ENCODE measurements around the gene EIF2B4. TPM values are rescaled to one million over a fixed set of nuclear protein-coding genes. Genes with fewer than 3 reads are reported as not detected.
"Not testable (repeated sequence)": the region's sequence is repeated elsewhere in the genome, so short reads cannot be mapped to it uniquely, and the experiment has no call there.

Gene EIF2B4
- total RNA-seq, 1 donor from 2014 or later = 18.3 TPM

DNA sequence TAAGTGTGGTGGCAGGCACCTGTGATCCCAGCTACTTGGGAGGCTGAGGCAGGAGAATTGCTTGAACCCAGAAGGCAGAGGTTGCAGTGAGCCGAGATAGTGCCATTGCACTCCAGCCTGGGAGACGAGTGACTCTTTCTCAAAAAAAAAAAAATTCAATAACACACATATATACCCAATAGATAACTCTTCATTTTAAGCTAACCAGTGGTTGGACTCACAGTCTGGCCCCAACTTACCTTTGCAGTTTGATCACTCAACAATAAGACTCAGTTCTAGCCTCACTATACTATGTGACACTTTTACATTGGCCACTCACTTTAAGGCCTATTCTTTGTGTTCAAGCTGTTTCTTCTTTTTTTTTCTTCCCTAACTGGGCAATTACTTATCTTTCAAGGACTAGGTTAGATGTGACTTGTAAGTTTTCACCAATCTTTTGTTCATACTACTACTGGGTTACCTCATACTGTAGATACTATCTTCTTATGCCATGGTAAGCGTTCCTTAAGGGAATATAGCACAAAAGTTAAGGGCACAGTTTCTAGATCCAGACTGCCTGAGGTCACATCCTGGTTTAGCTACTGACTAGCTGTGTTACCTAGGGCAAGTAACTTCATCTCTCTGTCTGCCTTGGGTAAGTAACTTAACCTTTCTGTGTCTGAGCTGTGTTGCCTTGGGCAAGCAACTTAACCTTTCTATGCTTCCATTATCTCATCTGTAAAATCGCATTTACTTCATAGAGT is 7.3 kb downstream of the EIF2B4 start:
- Histone ChIP-seq H3K4me1 (ENCODE audit: control insufficient read depth in 3 of 3, insufficient read depth in 3 of 3, low read length in 3 of 3) (peaks cover 4 to 7% (median 5%) of the 10 kb centered on the region in 3 donors), H3K9me3 (ENCODE audit: control insufficient read depth in 3 of 3, low read length in 3 of 3) (no peaks in the 10 kb centered on the region), H3K4me3 (ENCODE audit: low read length in 3 of 3) (no peak overlapping the region), H3K9ac (ENCODE audit: low read depth in 1 of 3, low read length in 3 of 3) (no peak overlapping the region), H3K27ac (ENCODE audit: low read depth, low read length) (no peak overlapping the region), H3K36me3 (ENCODE audit: control insufficient read depth in 3 of 3, insufficient read depth in 3 of 3, low read length in 3 of 3) (peaks cover 34 to 37% (median 36%) of the 10 kb centered on the region in 3 donors), H3K27me3 (ENCODE audit: control insufficient read depth in 3 of 3, insufficient read depth in 3 of 3, low read length in 3 of 3) (no peaks in the 10 kb centered on the region)

DNA sequence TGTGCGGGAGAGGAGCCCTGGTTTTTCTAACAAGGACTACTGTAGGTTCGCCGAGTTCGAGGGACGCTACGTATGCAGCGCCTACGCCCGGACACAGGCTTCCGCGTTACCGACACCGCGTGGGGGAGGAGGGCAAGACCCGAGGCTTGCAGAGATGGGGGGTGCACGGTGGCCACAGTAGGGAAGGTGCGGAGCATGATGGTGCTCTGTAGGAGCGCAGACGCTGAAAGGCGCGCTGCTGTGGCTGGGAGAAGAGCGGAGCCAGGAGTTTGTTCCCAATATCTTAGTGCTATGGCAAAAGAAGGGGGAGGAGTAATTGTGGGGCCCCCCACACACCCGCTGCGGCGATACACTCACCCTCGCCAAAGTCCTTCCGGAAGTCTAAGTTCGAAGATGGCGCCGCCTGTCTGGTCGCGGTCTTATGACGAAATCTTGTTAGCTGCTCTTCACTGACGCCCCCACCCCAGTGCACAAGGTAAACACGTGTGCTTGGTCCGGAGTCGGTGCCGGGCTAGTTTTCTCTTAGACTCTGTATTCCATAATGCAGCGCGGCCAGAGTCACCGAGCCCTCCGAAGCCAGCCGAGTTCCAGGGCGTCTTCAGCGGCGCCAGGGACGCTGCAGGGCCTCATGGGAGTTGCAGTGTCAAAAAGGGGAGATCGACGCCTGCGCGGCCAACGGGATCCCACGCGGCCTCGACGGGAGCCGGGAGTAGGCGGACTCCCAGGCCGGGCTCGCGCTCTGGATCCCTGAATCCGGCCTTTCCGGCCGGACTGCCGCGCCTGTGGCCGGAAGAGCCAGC is 13.6 kb downstream of the EIF2B4 start, which contains the start of gene GTF3C2:
Gene GTF3C2 (minus strand): TSS at position 383 of the 800 bp plus-strand sequence. CDS start 13,210 bp downstream, outside the sequence.
- H3K27me3 ChIP-seq (ENCODE audit: control insufficient read depth in 3 of 3, insufficient read depth in 3 of 3, low read length in 3 of 3) = no peaks in the 10 kb centered on the region
- peaks cover 27 to 43% (median 30%) of the 10 kb centered on the region in 3 donors for H3K4me1 ChIP-seq (ENCODE audit: control insufficient read depth in 3 of 3, insufficient read depth in 3 of 3, low read length in 3 of 3)
- H3K9ac ChIP-seq (ENCODE audit: low read depth in 1 of 3, low read length in 3 of 3) = peak within 1 kb of the TSS; percentile 91 to 97 (median 96)
- no peaks in the 10 kb centered on the region for H3K9me3 ChIP-seq (ENCODE audit: control insufficient read depth in 3 of 3, low read length in 3 of 3)
- peak within 1 kb of the TSS; percentile 83 for H3K27ac ChIP-seq (ENCODE audit: low read depth, low read length)
- no peaks in the 10 kb centered on the region for H3K36me3 ChIP-seq (ENCODE audit: control insufficient read depth in 3 of 3, insufficient read depth in 3 of 3, low read length in 3 of 3)
- H3K4me3 ChIP-seq (ENCODE audit: low read length in 3 of 3) = peak within 1 kb of the TSS; percentile 91 to 99 (median 99)

DNA sequence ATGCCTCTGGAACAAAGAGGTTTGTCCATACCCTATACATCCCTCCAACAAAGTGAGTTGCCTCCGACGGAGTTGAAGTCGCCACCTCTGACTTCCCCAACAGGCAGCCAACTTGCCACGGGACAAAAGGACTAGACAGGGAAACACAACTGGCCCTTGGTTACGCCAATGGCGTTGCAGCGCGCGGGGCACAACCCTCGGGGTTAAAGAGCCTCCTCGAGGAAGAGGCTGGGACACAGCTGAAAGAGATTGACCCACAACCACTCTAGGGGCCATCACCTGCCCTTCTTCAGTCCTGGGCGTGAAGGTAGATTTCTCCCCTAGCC is 14.1 kb downstream of the EIF2B4 start:
- Histone ChIP-seq H3K27ac (ENCODE audit: low read depth, low read length) (peak overlapping the region; percentile 83), H3K9ac (ENCODE audit: low read depth in 1 of 3, low read length in 3 of 3) (peak overlapping the region; percentile 91 to 97 (median 96)), H3K4me1 (ENCODE audit: control insufficient read depth in 3 of 3, insufficient read depth in 3 of 3, low read length in 3 of 3) (peaks cover 27 to 43% (median 30%) of the 10 kb centered on the region in 3 donors), H3K27me3 (ENCODE audit: control insufficient read depth in 3 of 3, insufficient read depth in 3 of 3, low read length in 3 of 3) (no peaks in the 10 kb centered on the region), H3K9me3 (ENCODE audit: control insufficient read depth in 3 of 3, low read length in 3 of 3) (no peaks in the 10 kb centered on the region), H3K4me3 (ENCODE audit: low read length in 3 of 3) (peak overlapping the region; percentile 91 to 99 (median 99)), H3K36me3 (ENCODE audit: control insufficient read depth in 3 of 3, insufficient read depth in 3 of 3, low read length in 3 of 3) (no peaks in the 10 kb centered on the region)

DNA sequence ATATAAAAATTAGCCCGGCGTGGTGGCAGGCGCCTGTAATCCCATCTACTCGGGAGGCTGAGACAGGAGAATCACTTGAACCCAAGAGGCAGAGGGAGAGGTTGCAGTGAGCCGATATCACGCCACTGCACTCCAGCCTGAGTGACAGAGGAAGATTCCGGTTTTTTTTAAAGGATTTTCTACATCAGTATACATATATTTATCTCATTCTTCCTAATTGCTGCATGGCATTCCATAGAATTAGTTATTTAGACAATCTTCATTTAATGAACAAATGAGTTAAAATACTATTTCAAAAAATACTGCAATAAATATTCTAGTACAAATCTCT is 15.6 kb downstream of the EIF2B4 start:
- Histone ChIP-seq H3K9ac (ENCODE audit: low read depth in 1 of 3, low read length in 3 of 3) (no peak overlapping the region), H3K4me3 (ENCODE audit: low read length in 3 of 3) (no peak overlapping the region), H3K9me3 (ENCODE audit: control insufficient read depth in 3 of 3, low read length in 3 of 3) (no peaks in the 10 kb centered on the region), H3K4me1 (ENCODE audit: control insufficient read depth in 3 of 3, insufficient read depth in 3 of 3, low read length in 3 of 3) (peaks cover 27 to 43% (median 30%) of the 10 kb centered on the region in 3 donors), H3K36me3 (ENCODE audit: control insufficient read depth in 3 of 3, insufficient read depth in 3 of 3, low read length in 3 of 3) (no peaks in the 10 kb centered on the region), H3K27me3 (ENCODE audit: control insufficient read depth in 3 of 3, insufficient read depth in 3 of 3, low read length in 3 of 3) (no peaks in the 10 kb centered on the region), H3K27ac (ENCODE audit: low read depth, low read length) (no peak overlapping the region)

DNA sequence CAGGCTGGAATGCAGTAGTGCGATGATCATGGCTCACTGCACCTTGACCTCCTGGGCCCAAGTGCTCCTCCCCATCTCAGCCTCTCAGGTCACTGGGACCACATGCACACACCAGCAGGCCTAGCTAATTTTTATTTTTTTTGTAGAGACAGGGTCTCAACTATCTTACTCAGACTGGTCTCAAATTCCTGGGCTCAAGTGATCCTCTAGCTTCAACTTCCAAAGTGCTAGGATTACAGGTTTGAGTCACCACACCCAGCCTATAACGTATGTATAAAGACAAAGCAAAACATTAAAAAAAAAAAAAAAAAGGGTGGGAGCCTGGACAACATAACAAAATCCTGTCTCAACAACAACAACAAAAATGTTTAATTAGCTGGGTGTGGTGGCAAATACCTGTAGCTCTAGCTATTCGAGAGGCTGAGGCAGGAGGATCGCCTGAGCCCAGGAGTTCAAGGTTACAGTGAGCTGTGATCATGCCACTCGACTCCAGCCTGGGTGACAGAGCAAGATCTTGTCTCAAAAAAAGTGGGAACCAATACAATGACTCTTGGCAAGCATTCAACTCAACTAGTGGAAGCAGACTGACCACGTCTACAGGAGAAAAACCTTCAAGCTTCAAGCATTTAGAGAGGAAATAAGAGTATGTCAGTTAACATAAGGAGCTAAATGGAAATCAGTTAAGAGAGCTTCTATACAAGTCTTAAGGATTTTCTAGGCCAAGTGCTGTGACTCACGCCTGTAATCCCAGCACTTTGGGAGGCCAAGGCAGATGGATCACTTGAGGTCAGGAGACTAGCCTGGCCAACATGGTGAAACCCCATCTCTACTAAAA is 16.2 kb downstream of the EIF2B4 start:
- H3K4me3 ChIP-seq (ENCODE audit: low read length in 3 of 3) = no peak overlapping the region
- no peaks in the 10 kb centered on the region for H3K27me3 ChIP-seq (ENCODE audit: control insufficient read depth in 3 of 3, insufficient read depth in 3 of 3, low read length in 3 of 3)
- H3K4me1 ChIP-seq (ENCODE audit: control insufficient read depth in 3 of 3, insufficient read depth in 3 of 3, low read length in 3 of 3) = peaks cover 27 to 43% (median 30%) of the 10 kb centered on the region in 3 donors
- H3K27ac ChIP-seq (ENCODE audit: low read depth, low read length) = no peak overlapping the region
- H3K36me3 ChIP-seq (ENCODE audit: control insufficient read depth in 3 of 3, insufficient read depth in 3 of 3, low read length in 3 of 3) = no peaks in the 10 kb centered on the region
- peak overlapping the region in 1 of 3 donors; percentile 43 for H3K9ac ChIP-seq (ENCODE audit: low read depth in 1 of 3, low read length in 3 of 3)
- no peaks in the 10 kb centered on the region for H3K9me3 ChIP-seq (ENCODE audit: control insufficient read depth in 3 of 3, low read length in 3 of 3)

DNA sequence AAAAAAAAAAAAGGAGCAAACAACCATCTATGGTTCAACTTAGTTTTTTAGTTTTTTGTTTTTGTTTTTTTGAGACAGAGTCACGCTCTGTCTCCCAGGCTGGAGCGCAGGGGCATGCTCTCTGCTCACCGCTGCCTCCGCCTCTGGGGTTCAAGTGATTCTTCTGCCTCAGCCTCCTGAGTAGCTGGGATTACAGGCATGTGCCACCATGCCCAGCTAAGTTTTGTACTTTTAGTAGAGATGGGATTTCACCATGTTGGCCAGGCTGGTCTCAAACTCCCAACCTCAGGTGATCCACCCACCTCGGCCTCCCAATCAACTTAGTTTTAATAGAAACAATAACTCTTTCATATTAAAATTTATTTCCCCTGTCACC is 16.8 kb downstream of the EIF2B4 start:
- H3K27me3 ChIP-seq (ENCODE audit: control insufficient read depth in 3 of 3, insufficient read depth in 3 of 3, low read length in 3 of 3); H3K27ac ChIP-seq (ENCODE audit: low read depth, low read length); H3K9me3 ChIP-seq (ENCODE audit: control insufficient read depth in 3 of 3, low read length in 3 of 3); H3K4me3 ChIP-seq (ENCODE audit: low read length in 3 of 3); H3K36me3 ChIP-seq (ENCODE audit: control insufficient read depth in 3 of 3, insufficient read depth in 3 of 3, low read length in 3 of 3): not testable (repeated sequence)
- Histone ChIP-seq H3K4me1 (ENCODE audit: control insufficient read depth in 3 of 3, insufficient read depth in 3 of 3, low read length in 3 of 3) (peaks cover 26 to 42% (median 29%) of the 10 kb centered on the region in 3 donors), H3K9ac (ENCODE audit: low read depth in 1 of 3, low read length in 3 of 3) (peak overlapping the region in 1 of 3 donors; percentile 43)

DNA sequence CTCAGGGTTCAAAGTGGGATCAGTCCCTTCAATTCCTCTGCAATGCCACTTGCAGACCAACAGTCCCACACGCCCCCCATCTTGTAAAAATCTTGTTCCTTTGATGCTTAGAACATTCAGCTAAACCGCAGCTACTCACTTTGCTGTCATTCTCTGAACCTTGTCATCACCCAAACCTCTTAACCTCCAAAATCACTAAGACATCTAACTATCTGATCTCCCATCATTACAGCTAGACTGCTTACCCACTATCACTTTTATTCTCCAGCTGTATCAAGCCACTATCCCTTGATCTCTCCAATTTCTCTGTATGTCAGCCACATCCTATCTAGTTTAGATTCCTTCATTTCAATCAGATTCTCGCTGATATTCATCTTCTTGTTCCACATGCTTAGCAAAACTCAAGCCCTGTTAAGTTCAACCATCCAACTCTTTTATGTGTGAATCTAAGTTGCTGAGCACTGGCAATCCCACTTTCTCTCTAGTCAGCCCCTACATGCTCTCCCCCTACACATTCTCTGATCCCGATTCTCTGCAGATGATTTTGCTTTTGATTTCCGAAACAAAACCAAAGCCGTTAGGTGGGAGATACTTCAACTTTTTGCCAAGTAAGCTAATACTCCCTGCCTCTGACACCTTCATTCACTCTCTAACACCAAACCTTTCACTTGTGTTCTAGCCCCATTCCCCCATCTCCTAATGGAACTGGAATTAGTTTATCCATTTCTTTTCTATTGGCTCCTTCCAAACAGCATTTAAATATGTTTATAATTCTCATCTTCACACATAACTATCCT is 18.1 kb downstream of the EIF2B4 start:
- no peak overlapping the region for H3K9ac ChIP-seq (ENCODE audit: low read depth in 1 of 3, low read length in 3 of 3)

DNA sequence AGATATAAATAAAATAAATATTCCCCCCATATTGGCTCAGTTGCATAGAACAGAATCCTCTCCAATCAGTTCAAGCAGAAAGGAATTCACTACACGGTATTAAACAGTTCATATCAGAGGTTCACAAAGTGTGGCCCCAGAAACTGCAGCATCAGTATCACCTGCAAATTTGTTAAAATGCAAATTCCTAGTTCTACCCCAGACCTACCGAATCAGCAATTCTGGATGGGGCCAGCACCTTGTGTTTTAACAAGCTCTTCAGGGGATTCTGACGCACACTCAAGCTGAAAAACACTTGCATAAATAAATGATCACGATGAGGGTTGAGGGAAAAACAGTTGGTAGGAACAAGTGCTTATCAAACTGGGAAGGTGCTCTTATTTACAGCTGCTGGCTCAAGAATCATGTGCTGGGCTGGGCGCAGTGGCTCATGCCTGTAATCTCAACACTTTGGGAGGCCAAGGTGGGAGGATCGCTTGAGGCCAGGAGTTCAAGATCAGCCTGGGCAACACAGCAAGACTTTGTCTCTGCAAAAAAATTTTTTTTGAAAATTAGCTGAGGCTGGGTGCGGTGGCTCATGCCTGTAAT is 19.9 kb downstream of the EIF2B4 start:
- H3K4me3 ChIP-seq (ENCODE audit: low read length in 3 of 3) = no peak overlapping the region
- no peaks in the 10 kb centered on the region for H3K36me3 ChIP-seq (ENCODE audit: control insufficient read depth in 3 of 3, insufficient read depth in 3 of 3, low read length in 3 of 3)
- no peaks in the 10 kb centered on the region for H3K9me3 ChIP-seq (ENCODE audit: control insufficient read depth in 3 of 3, low read length in 3 of 3)
- no peaks in the 10 kb centered on the region for H3K27me3 ChIP-seq (ENCODE audit: control insufficient read depth in 3 of 3, insufficient read depth in 3 of 3, low read length in 3 of 3)
- H3K4me1 ChIP-seq (ENCODE audit: control insufficient read depth in 3 of 3, insufficient read depth in 3 of 3, low read length in 3 of 3) = peaks cover 12 to 16% (median 12%) of the 10 kb centered on the region in 3 donors
- no peak overlapping the region for H3K9ac ChIP-seq (ENCODE audit: low read depth in 1 of 3, low read length in 3 of 3)
- no peak overlapping the region for H3K27ac ChIP-seq (ENCODE audit: low read depth, low read length)

More for the DNA sequence above, 18.1 kb downstream of the EIF2B4 start:
- Histone ChIP-seq H3K27me3 (ENCODE audit: control insufficient read depth in 3 of 3, insufficient read depth in 3 of 3, low read length in 3 of 3) (no peaks in the 10 kb centered on the region), H3K9me3 (ENCODE audit: control insufficient read depth in 3 of 3, low read length in 3 of 3) (no peaks in the 10 kb centered on the region), H3K4me1 (ENCODE audit: control insufficient read depth in 3 of 3, insufficient read depth in 3 of 3, low read length in 3 of 3) (peaks cover 19 to 30% (median 22%) of the 10 kb centered on the region in 3 donors), H3K36me3 (ENCODE audit: control insufficient read depth in 3 of 3, insufficient read depth in 3 of 3, low read length in 3 of 3) (no peaks in the 10 kb centered on the region), H3K4me3 (ENCODE audit: low read length in 3 of 3) (no peak overlapping the region), H3K27ac (ENCODE audit: low read depth, low read length) (no peak overlapping the region)

DNA sequence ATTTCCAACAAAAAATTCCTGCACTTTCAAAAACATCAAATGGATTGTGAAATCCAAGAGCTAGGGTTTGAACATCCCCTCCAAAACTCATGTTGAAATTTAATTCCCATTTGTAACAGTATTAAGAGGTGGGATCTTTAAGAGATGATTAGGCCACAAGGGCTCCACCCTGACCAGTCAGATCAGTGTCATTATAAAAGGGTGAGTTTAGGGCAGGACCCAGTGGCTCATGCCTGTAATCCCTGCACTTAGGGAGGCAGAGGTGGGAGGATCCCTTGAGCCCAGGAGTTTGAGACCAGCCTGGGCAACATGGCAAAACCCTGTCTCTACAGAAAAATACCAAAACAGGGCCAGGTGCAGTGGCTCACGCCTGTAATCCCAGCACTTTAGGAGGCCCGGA is 22.5 kb downstream of the EIF2B4 start:
- Histone ChIP-seq H3K9me3 (ENCODE audit: control insufficient read depth in 3 of 3, low read length in 3 of 3) (no peaks in the 10 kb centered on the region), H3K9ac (ENCODE audit: low read depth in 1 of 3, low read length in 3 of 3) (no peak overlapping the region), H3K27ac (ENCODE audit: low read depth, low read length) (no peak overlapping the region), H3K27me3 (ENCODE audit: control insufficient read depth in 3 of 3, insufficient read depth in 3 of 3, low read length in 3 of 3) (no peaks in the 10 kb centered on the region), H3K36me3 (ENCODE audit: control insufficient read depth in 3 of 3, insufficient read depth in 3 of 3, low read length in 3 of 3) (peaks cover 2 to 7% (median 5%) of the 10 kb centered on the region in 3 donors), H3K4me1 (ENCODE audit: control insufficient read depth in 3 of 3, insufficient read depth in 3 of 3, low read length in 3 of 3) (no peaks in the 10 kb centered on the region), H3K4me3 (ENCODE audit: low read length in 3 of 3) (no peak overlapping the region)
